Activated CD4-positive, CD25-positive, alpha-beta regulatory T cell (primary cell): ENCODE results near the gene NFIA.
"Not testable (repeated sequence)": the region's sequence is repeated elsewhere in the genome, so short reads cannot be mapped to it uniquely, and the experiment has no call there.

Source experiments
- DNase-seq, 4 experiments: peaks; one replicate each; lab custom pipeline; 2025; lab: John Stamatoyannopoulos, UW

The NFIA gene

GRCh38 chr1:61058483-61059245 is 23.7 kb upstream of the NFIA start:
- DNase-seq, result no peak

GRCh38 chr1:61061601-61062000 is 20.8 kb upstream of the NFIA start:
- DNase-seq, result not testable (repeated sequence)

- no peak for DNase-seq
Measured at GRCh38 chr1:61064673-61065072, 17.7 kb upstream of the NFIA start.

GRCh38 chr1:61067446-61068019 is 14.8 kb upstream of the NFIA start:
- no peak for DNase-seq

- no peak for DNase-seq
Measured at GRCh38 chr1:61070054-61070453, 12.3 kb upstream of the NFIA start.

GRCh38 chr1:61071205-61072130 is 10.9 kb upstream of the NFIA start:
- DNase-seq, result no peak

GRCh38 chr1:61073871-61074270 is 8.5 kb upstream of the NFIA start:
- no peak for DNase-seq

GRCh38 chr1:61075833-61076232 is 6.5 kb upstream of the NFIA start:
- DNase-seq, result not testable (repeated sequence)

GRCh38 chr1:61076728-61077675 is 5.4 kb upstream of the NFIA start:
- peak in 3 of 4 experiments; percentile 28 to 60 (median 51) for DNase-seq

GRCh38 chr1:61077676-61078541 is 4.5 kb upstream of the NFIA start:
- DNase-seq, result peak; percentile 32 to 78 (median 65)

GRCh38 chr1:61078618-61079295 is 3.6 kb upstream of the NFIA start:
- no peak for DNase-seq

GRCh38 chr1:61079296-61079897 is 3.0 kb upstream of the NFIA start:
- DNase-seq, result no peak

- DNase-seq, result no peak
Measured at GRCh38 chr1:61079898-61080336, 2.4 kb upstream of the NFIA start.

GRCh38 chr1:61080413-61081143 is 1.8 kb upstream of the NFIA start:
- no peak for DNase-seq

- no peak for DNase-seq
Measured at GRCh38 chr1:61081144-61081685, 1.1 kb upstream of the NFIA start.

- DNase-seq, result peak in 3 of 4 experiments; percentile 8 to 12 (median 12)
Measured at GRCh38 chr1:61081686-61082310, 563 bp upstream of the NFIA start.

GRCh38 chr1:61083013-61083806 is 849 bp downstream of the NFIA start:
- no peak for DNase-seq
